ENCODE results near the gene OR2M4. TPM values are rescaled to one million over a fixed set of nuclear protein-coding genes. Genes with fewer than 3 reads are reported as not detected.
"Not testable (repeated sequence)": the region's sequence is repeated elsewhere in the genome, so short reads cannot be mapped to it uniquely, and the experiment has no call there.

OR2M4 gene
- polyA plus RNA-seq = not detected

- no peaks in the 10 kb centered on the region for H3K4me1 Mint-ChIP-seq
- H3K4me3 Mint-ChIP-seq = no peak within 1 kb of the TSS
- peaks cover 0 to 6% (median 5%) of the 10 kb centered on the region in 3 donors for H3K9me3 Mint-ChIP-seq
- no peaks in the 10 kb centered on the region for H3K27me3 Mint-ChIP-seq
- H3K27ac Mint-ChIP-seq = no peak within 1 kb of the TSS
- no peaks in the 10 kb centered on the region for H3K36me3 Mint-ChIP-seq
Measured at GRCh38 chr1:248231117-248231516, at the start of gene OR2M4. TSS of gene OR2M4 (plus strand) at chr1:248231417. CDS start at chr1:248238929, 7,512 bp downstream.

GRCh38 chr1:248183996-248184395 lies 47.2 kb upstream of the OR2M4 start:
- H3K27ac Mint-ChIP-seq = no peak overlapping the region
- H3K4me1 Mint-ChIP-seq = peaks cover 0 to 1% (median 0%) of the 10 kb centered on the region in 3 donors
- peaks cover 5 to 12% (median 12%) of the 10 kb centered on the region in 3 donors for H3K9me3 Mint-ChIP-seq
- peaks cover 1% of the 10 kb centered on the region for H3K27me3 Mint-ChIP-seq
- no peak overlapping the region for H3K4me3 Mint-ChIP-seq
- peaks cover 4% of the 10 kb centered on the region for H3K36me3 Mint-ChIP-seq

GRCh38 chr1:248187363-248187762 lies 43.9 kb upstream of the OR2M4 start:
- no peak overlapping the region for H3K27ac Mint-ChIP-seq
- peaks cover 0 to 1% (median 0%) of the 10 kb centered on the region in 3 donors for H3K4me1 Mint-ChIP-seq
- H3K9me3 Mint-ChIP-seq = peaks cover under 1 to 13% (median 12%) of the 10 kb centered on the region in 3 donors
- H3K4me3 Mint-ChIP-seq = no peak overlapping the region
- H3K36me3 Mint-ChIP-seq = no peaks in the 10 kb centered on the region
- peaks cover under 1% of the 10 kb centered on the region for H3K27me3 Mint-ChIP-seq

- peaks cover 3% of the 10 kb centered on the region for H3K36me3 Mint-ChIP-seq
- peaks cover 4 to 20% (median 7%) of the 10 kb centered on the region in 3 donors for H3K9me3 Mint-ChIP-seq
- peaks cover 0 to 1% (median 0%) of the 10 kb centered on the region in 3 donors for H3K4me1 Mint-ChIP-seq
- no peak overlapping the region for H3K4me3 Mint-ChIP-seq
- H3K27me3 Mint-ChIP-seq = no peaks in the 10 kb centered on the region
- H3K27ac Mint-ChIP-seq = no peak overlapping the region
Measured at GRCh38 chr1:248189026-248189425, 42.2 kb upstream of the OR2M4 start.

GRCh38 chr1:248194117-248194516 lies 37.1 kb upstream of the OR2M4 start:
- H3K36me3 Mint-ChIP-seq = peaks cover 3% of the 10 kb centered on the region
- no peak overlapping the region for H3K27ac Mint-ChIP-seq
- peaks cover 9 to 22% (median 10%) of the 10 kb centered on the region in 3 donors for H3K9me3 Mint-ChIP-seq
- no peaks in the 10 kb centered on the region for H3K27me3 Mint-ChIP-seq
- no peak overlapping the region for H3K4me3 Mint-ChIP-seq
- H3K4me1 Mint-ChIP-seq = no peaks in the 10 kb centered on the region

GRCh38 chr1:248196965-248197364 lies 34.3 kb upstream of the OR2M4 start, which contains the start of gene OR2M3:
TSS of gene OR2M3 (plus strand) at chr1:248197265. CDS start at chr1:248203068, 5,803 bp downstream.
- H3K36me3 Mint-ChIP-seq = peaks cover 3% of the 10 kb centered on the region
- H3K4me3 Mint-ChIP-seq = no peak within 1 kb of the TSS
- H3K4me1 Mint-ChIP-seq = no peaks in the 10 kb centered on the region
- H3K27ac Mint-ChIP-seq = no peak within 1 kb of the TSS
- H3K9me3 Mint-ChIP-seq = peaks cover 7 to 22% (median 10%) of the 10 kb centered on the region in 3 donors
- H3K27me3 Mint-ChIP-seq = no peaks in the 10 kb centered on the region

- no peaks in the 10 kb centered on the region for H3K27me3 Mint-ChIP-seq
- peaks cover 0 to 9% (median 1%) of the 10 kb centered on the region in 3 donors for H3K9me3 Mint-ChIP-seq
- no peaks in the 10 kb centered on the region for H3K36me3 Mint-ChIP-seq
- no peak overlapping the region for H3K4me3 Mint-ChIP-seq
- H3K4me1 Mint-ChIP-seq = no peaks in the 10 kb centered on the region
- H3K27ac Mint-ChIP-seq = no peak overlapping the region
Measured at GRCh38 chr1:248215880-248216279, 15.3 kb upstream of the OR2M4 start.

GRCh38 chr1:248225537-248225936 lies 5.7 kb upstream of the OR2M4 start:
- Mint-ChIP-seq H3K4me3 (no peak overlapping the region), H3K27ac (no peak overlapping the region), H3K27me3 (no peaks in the 10 kb centered on the region), H3K4me1 (peaks cover 0 to 2% (median 0%) of the 10 kb centered on the region in 3 donors), H3K36me3 (no peaks in the 10 kb centered on the region), H3K9me3 (peaks cover 0 to 11% (median 5%) of the 10 kb centered on the region in 3 donors)

- Mint-ChIP-seq H3K27me3 (no peaks in the 10 kb centered on the region), H3K27ac (no peak overlapping the region), H3K36me3 (no peaks in the 10 kb centered on the region), H3K4me1 (peaks cover 0 to 2% (median 0%) of the 10 kb centered on the region in 3 donors), H3K9me3 (peaks cover 0 to 6% (median 5%) of the 10 kb centered on the region in 3 donors), H3K4me3 (no peak overlapping the region)
Measured at GRCh38 chr1:248229360-248229908, 1.8 kb upstream of the OR2M4 start.

GRCh38 chr1:248239478-248239877 lies 8.3 kb downstream of the OR2M4 start:
- H3K4me3 Mint-ChIP-seq = no peak overlapping the region
- no peak overlapping the region for H3K27ac Mint-ChIP-seq
- H3K27me3 Mint-ChIP-seq = peaks cover 4% of the 10 kb centered on the region
- no peaks in the 10 kb centered on the region for H3K36me3 Mint-ChIP-seq
- H3K9me3 Mint-ChIP-seq = no peaks in the 10 kb centered on the region
- peaks cover 1 to 4% (median 2%) of the 10 kb centered on the region in 3 donors for H3K4me1 Mint-ChIP-seq

GRCh38 chr1:248243204-248243603 lies 12.0 kb downstream of the OR2M4 start:
- H3K9me3 Mint-ChIP-seq = no peaks in the 10 kb centered on the region
- H3K4me3 Mint-ChIP-seq = peak overlapping the region in 1 of 4 donors; percentile 72
- no peaks in the 10 kb centered on the region for H3K36me3 Mint-ChIP-seq
- H3K27me3 Mint-ChIP-seq = peaks cover 9% of the 10 kb centered on the region
- peaks cover 1 to 4% (median 2%) of the 10 kb centered on the region in 3 donors for H3K4me1 Mint-ChIP-seq
- no peak overlapping the region for H3K27ac Mint-ChIP-seq

GRCh38 chr1:248259309-248259708 lies 28.1 kb downstream of the OR2M4 start:
- H3K36me3 Mint-ChIP-seq, H3K27me3 Mint-ChIP-seq, H3K4me3 Mint-ChIP-seq, H3K4me1 Mint-ChIP-seq, H3K27ac Mint-ChIP-seq: not testable (repeated sequence)
- peaks cover 0 to 11% (median 11%) of the 10 kb centered on the region in 3 donors for H3K9me3 Mint-ChIP-seq

- H3K4me3 Mint-ChIP-seq = no peak overlapping the region
- H3K36me3 Mint-ChIP-seq = no peaks in the 10 kb centered on the region
- no peak overlapping the region for H3K27ac Mint-ChIP-seq
- peaks cover 0 to 12% (median 3%) of the 10 kb centered on the region in 3 donors for H3K9me3 Mint-ChIP-seq
- H3K4me1 Mint-ChIP-seq = no peaks in the 10 kb centered on the region
- H3K27me3 Mint-ChIP-seq = peaks cover 2% of the 10 kb centered on the region
Measured at GRCh38 chr1:248268178-248268577, 37.0 kb downstream of the OR2M4 start.

GRCh38 chr1:248273225-248273624 lies 42.0 kb downstream of the OR2M4 start:
- not testable (repeated sequence) for H3K36me3 Mint-ChIP-seq, H3K27me3 Mint-ChIP-seq, H3K4me3 Mint-ChIP-seq, H3K9me3 Mint-ChIP-seq, H3K27ac Mint-ChIP-seq, H3K4me1 Mint-ChIP-seq

GRCh38 chr1:248277876-248278275 lies 46.7 kb downstream of the OR2M4 start, which contains the start of gene OR2T33:
TSS of gene OR2T33 (minus strand) at chr1:248277976. CDS start at chr1:248273814, 4,162 bp downstream.
- no peaks in the 10 kb centered on the region for H3K4me1 Mint-ChIP-seq
- no peaks in the 10 kb centered on the region for H3K27me3 Mint-ChIP-seq
- H3K27ac Mint-ChIP-seq = no peak within 1 kb of the TSS
- no peak within 1 kb of the TSS for H3K4me3 Mint-ChIP-seq
- H3K36me3 Mint-ChIP-seq = no peaks in the 10 kb centered on the region
- peaks cover 0 to 4% (median 2%) of the 10 kb centered on the region in 3 donors for H3K9me3 Mint-ChIP-seq

GRCh38 chr1:248288391-248288790 lies 57.2 kb downstream of the OR2M4 start:
- H3K27ac Mint-ChIP-seq = no peak overlapping the region
- H3K27me3 Mint-ChIP-seq = peaks cover 3% of the 10 kb centered on the region
- no peaks in the 10 kb centered on the region for H3K36me3 Mint-ChIP-seq
- H3K4me3 Mint-ChIP-seq = no peak overlapping the region
- H3K4me1 Mint-ChIP-seq = peaks cover 0 to 4% (median 0%) of the 10 kb centered on the region in 3 donors
- peaks cover 0 to 3% (median 0%) of the 10 kb centered on the region in 3 donors for H3K9me3 Mint-ChIP-seq

Data from IgD-negative memory B cell (primary cell).